HepG2 (cell line): ENCODE results near the gene NSMCE4A. TPM values are rescaled to one million over a fixed set of nuclear protein-coding genes. Genes with fewer than 3 reads are reported as not detected.

Experiments used
- BRF2 ChIP-seq: sonication (generic); formaldehyde crosslinking; IDR thresholded peaks from 2 replicates; pipeline ENCODE4 v1.8.1; 2022; ENCODE audit warnings: mild to moderate bottlenecking, missing genetic modification reagents
- ELF4 ChIP-seq: sonication (generic); formaldehyde crosslinking; IDR thresholded peaks from 2 replicates; pipeline ENCODE4 v1.5.0; 2020; ENCODE audit warnings: missing genetic modification reagents, mild to moderate bottlenecking, moderate library complexity, borderline replicate concordance
- KAT2B ChIP-seq: fragments of 150-350 bp; IDR thresholded peaks from 2 replicates; pipeline ENCODE4 v1.6.1; 2014; ENCODE audit warnings: low read depth, low read length, borderline replicate concordance
- MAF1 ChIP-seq: sonication (generic); formaldehyde crosslinking; IDR thresholded peaks from 2 replicates; pipeline ENCODE4 v1.5.0; 2020; ENCODE audit warnings: missing genetic modification reagents, borderline replicate concordance
- MED13 ChIP-seq: sonication (generic); formaldehyde crosslinking; IDR thresholded peaks from 2 replicates; pipeline ENCODE4 v1.5.0; 2020; ENCODE audit warnings: missing genetic modification reagents
- PRDM4 ChIP-seq: sonication (generic); formaldehyde crosslinking; IDR thresholded peaks from 2 replicates; pipeline ENCODE4 v1.9.0; 2021; ENCODE audit warnings: missing genetic modification reagents, borderline replicate concordance
- SMAD9 ChIP-seq: sonication (generic); formaldehyde crosslinking; IDR thresholded peaks from 2 replicates; pipeline ENCODE4 v1.5.1; 2020; ENCODE audit warnings: mild to moderate bottlenecking, missing genetic modification reagents
- SRSF9 ChIP-seq: fragments of 200-400 bp; formaldehyde crosslinking; IDR thresholded peaks from 2 replicates; pipeline ENCODE4 v1.6.1; 2018; ENCODE audit warnings: borderline replicate concordance, mild to moderate bottlenecking, low read depth, low read length; ENCODE audit not compliant: insufficient read depth, poor library complexity, severe bottlenecking
- TRIM24 ChIP-seq: sonication (generic); formaldehyde crosslinking; IDR thresholded peaks from 2 replicates; pipeline ENCODE4 v1.8.0; 2022; ENCODE audit warnings: mild to moderate bottlenecking, missing genetic modification reagents
- ZC3H4 ChIP-seq: sonication (generic); formaldehyde crosslinking; IDR thresholded peaks from 2 replicates; pipeline ENCODE4 v1.4.0; 2020; ENCODE audit warnings: missing genetic modification reagents, borderline replicate concordance
- ZNF12 ChIP-seq: sonication (generic); formaldehyde crosslinking; IDR thresholded peaks from 2 replicates; pipeline ENCODE4 v1.5.0; 2020; ENCODE audit warnings: missing genetic modification reagents
- ZNF33B ChIP-seq: sonication (generic); formaldehyde crosslinking; IDR thresholded peaks from 2 replicates; pipeline ENCODE4 v1.5.1; 2020; ENCODE audit warnings: mild to moderate bottlenecking, missing genetic modification reagents
- ZNF552 ChIP-seq: sonication (generic); formaldehyde crosslinking; IDR thresholded peaks from 2 replicates; pipeline ENCODE4 v1.9.0; 2022; ENCODE audit warnings: missing genetic modification reagents, mild to moderate bottlenecking, borderline replicate concordance
- ZNF558 ChIP-seq: sonication (generic); formaldehyde crosslinking; IDR thresholded peaks from 2 replicates; pipeline ENCODE4 v1.9.0; 2022; ENCODE audit warnings: mild to moderate bottlenecking, missing genetic modification reagents, borderline replicate concordance
- ZNF567 ChIP-seq: sonication (generic); formaldehyde crosslinking; IDR thresholded peaks from 2 replicates; pipeline ENCODE4 v1.8.1; 2023; ENCODE audit warnings: mild to moderate bottlenecking, missing genetic modification reagents, borderline replicate concordance
- ZNF713 ChIP-seq: sonication (generic); formaldehyde crosslinking; IDR thresholded peaks from 2 replicates; pipeline ENCODE4 v1.4.0; 2020; ENCODE audit warnings: mild to moderate bottlenecking, missing genetic modification reagents
- ZNF720 ChIP-seq: sonication (generic); formaldehyde crosslinking; IDR thresholded peaks from 2 replicates; pipeline ENCODE4 v1.4.0; 2020; ENCODE audit warnings: missing genetic modification reagents
- ZNF792 ChIP-seq: IDR thresholded peaks from 2 replicates; pipeline ENCODE4 v1.6.1; 2016
- ZNF839 ChIP-seq: sonication (generic); formaldehyde crosslinking; IDR thresholded peaks from 2 replicates; pipeline ENCODE4 v1.4.0; 2020; ENCODE audit warnings: missing genetic modification reagents, mild to moderate bottlenecking, borderline replicate concordance
- ZSCAN12 ChIP-seq: sonication (generic); formaldehyde crosslinking; IDR thresholded peaks from 2 replicates; pipeline ENCODE4 v1.9.0; 2021; ENCODE audit warnings: mild to moderate bottlenecking, missing genetic modification reagents
- polyA plus RNA-seq, 8 experiments: library from polyadenylated mRNA; depleted of rRNA in 3 of 8; stranded (reverse) in 7 of 8; unstranded in 1 of 8; fragments of >200 nt; fragmentation: Illumina TruSeq in 4 of 8; extraction: Trizol in 4 of 8; gene quantifications; 2 replicates each; pipeline versions ENCODE4 v1.2.1 to v1.2.3, GENCODE V29; 2011 to 2016; ENCODE audit warnings: low read depth in 4 of 8, missing spikeins in 1 of 8, mixed read lengths in 1 of 8; ENCODE audit not compliant: insufficient read depth in 1 of 8
- total RNA-seq, 5 experiments: library from RNA; depleted of rRNA; stranded (reverse); fragments of >200 nt; fragmentation: Illumina TruSeq; extraction: Trizol; gene quantifications; 2 replicates each; pipeline ENCODE4 v1.2.3, GENCODE V29; 2016; ENCODE audit warnings: low read depth in 1 of 5
- TF ChIP-seq, protein P1 (sequence below): sonication (generic); formaldehyde crosslinking; conservative IDR thresholded peaks from 2 replicates; pipeline ENCODE4 v1.8.0; 2022; ENCODE audit warnings: low read depth, missing genetic modification reagents
- TF ChIP-seq, protein P2 (sequence below): sonication (generic); formaldehyde crosslinking; IDR thresholded peaks from 2 replicates; pipeline ENCODE4 v1.8.0; 2023; ENCODE audit warnings: mild to moderate bottlenecking, missing genetic modification reagents
- TF ChIP-seq, protein P3 (sequence below): sonication (generic); formaldehyde crosslinking; IDR thresholded peaks from 2 replicates; pipeline ENCODE4 v1.4.0; 2020; ENCODE audit warnings: mild to moderate bottlenecking, low read depth, missing genetic modification reagents

The NSMCE4A gene
- total and polyA plus RNA-seq, 2 of the 13 experiments (the other 11 are each of a cell fraction or from before 2014, with no cell fraction given), result 61.1 to 91.6 TPM

DNA sequence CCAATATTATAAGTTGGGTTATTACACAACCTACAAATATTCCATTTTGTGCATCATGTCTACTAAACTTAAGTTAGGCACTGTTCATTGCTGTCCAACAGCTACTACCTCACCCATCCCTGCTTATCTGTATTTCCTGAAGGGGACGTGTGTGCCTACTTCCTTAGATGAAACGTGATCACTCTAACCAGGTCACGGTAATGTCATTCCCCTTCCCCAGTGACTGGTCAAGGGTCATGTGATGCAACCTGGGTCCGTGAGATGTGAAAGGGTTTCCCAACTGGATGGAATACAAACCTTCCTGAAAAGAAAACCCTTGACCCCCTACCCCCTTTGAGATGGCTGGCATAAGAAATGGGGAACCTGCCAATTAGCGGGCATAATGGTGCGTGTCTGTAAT, 1.6 kb upstream of the NSMCE4A start (continued):
- TF ChIP-seq BRF2 (CRISPR knock-in tag), result no peak
- TF ChIP-seq, protein P1, sequence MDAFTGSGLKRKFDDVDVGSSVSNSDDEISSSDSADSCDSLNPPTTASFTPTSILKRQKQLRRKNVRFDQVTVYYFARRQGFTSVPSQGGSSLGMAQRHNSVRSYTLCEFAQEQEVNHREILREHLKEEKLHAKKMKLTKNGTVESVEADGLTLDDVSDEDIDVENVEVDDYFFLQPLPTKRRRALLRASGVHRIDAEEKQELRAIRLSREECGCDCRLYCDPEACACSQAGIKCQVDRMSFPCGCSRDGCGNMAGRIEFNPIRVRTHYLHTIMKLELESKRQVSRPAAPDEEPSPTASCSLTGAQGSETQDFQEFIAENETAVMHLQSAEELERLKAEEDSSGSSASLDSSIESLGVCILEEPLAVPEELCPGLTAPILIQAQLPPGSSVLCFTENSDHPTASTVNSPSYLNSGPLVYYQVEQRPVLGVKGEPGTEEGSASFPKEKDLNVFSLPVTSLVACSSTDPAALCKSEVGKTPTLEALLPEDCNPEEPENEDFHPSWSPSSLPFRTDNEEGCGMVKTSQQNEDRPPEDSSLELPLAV (CRISPR knock-in tag), result no peak
- no peak for TF ChIP-seq MAF1 (CRISPR knock-in tag)
- TF ChIP-seq ZC3H4 (CRISPR knock-in tag), result no peak
- no peak for TF ChIP-seq ZNF792
- TF ChIP-seq, protein P2, sequence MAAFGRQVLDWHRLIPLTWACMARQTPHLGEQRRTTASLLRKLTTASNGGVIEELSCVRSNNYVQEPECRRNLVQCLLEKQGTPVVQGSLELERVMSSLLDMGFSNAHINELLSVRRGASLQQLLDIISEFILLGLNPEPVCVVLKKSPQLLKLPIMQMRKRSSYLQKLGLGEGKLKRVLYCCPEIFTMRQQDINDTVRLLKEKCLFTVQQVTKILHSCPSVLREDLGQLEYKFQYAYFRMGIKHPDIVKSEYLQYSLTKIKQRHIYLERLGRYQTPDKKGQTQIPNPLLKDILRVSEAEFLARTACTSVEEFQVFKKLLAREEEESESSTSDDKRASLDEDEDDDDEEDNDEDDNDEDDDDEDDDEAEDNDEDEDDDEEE (CRISPR knock-in tag), result no peak
- TF ChIP-seq ZSCAN12, result no peak
- no peak for TF ChIP-seq ZNF713 (CRISPR knock-in tag)
- TF ChIP-seq ZNF552 (CRISPR knock-in tag), result no peak
- no peak for TF ChIP-seq MED13 (CRISPR knock-in tag)
- TF ChIP-seq KAT2B, result no peak
- TF ChIP-seq ZNF567 (CRISPR knock-in tag), result no peak
- TF ChIP-seq ZNF720 (CRISPR knock-in tag), result no peak
- TF ChIP-seq TRIM24, result 0 out of 2 replicates have a peak, but pooled peaks have one; percentile 42
- no peak for TF ChIP-seq ZNF33B (CRISPR knock-in tag)
- TF ChIP-seq, protein P3, sequence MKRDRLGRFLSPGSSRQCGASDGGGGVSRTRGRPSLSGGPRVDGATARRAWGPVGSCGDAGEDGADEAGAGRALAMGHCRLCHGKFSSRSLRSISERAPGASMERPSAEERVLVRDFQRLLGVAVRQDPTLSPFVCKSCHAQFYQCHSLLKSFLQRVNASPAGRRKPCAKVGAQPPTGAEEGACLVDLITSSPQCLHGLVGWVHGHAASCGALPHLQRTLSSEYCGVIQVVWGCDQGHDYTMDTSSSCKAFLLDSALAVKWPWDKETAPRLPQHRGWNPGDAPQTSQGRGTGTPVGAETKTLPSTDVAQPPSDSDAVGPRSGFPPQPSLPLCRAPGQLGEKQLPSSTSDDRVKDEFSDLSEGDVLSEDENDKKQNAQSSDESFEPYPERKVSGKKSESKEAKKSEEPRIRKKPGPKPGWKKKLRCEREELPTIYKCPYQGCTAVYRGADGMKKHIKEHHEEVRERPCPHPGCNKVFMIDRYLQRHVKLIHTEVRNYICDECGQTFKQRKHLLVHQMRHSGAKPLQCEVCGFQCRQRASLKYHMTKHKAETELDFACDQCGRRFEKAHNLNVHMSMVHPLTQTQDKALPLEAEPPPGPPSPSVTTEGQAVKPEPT (CRISPR knock-in tag), result no peak
- TF ChIP-seq ELF4, result no peak
- TF ChIP-seq ZNF558 (CRISPR knock-in tag), result no peak
- no peak for TF ChIP-seq SRSF9
- TF ChIP-seq ZNF839 (CRISPR knock-in tag), result no peak
- no peak for TF ChIP-seq PRDM4 (CRISPR knock-in tag)
- no peak for TF ChIP-seq SMAD9 (CRISPR knock-in tag)
- no peak for TF ChIP-seq ZNF12 (CRISPR knock-in tag)
